KOPT-K1 (cell line): ENCODE measurements around the gene PDE4C.

Experiments used
- H3K27ac ChIP-seq: fragments of 200-600 bp; sonication (generic); 2 replicates; pipeline ENCODE4 v1.5.1; 2016; ENCODE audit warnings: antibody characterized with exemption, mild to moderate bottlenecking, low read depth, low read length; ENCODE audit not compliant: poor library complexity, severe bottlenecking
- H3K36me3 ChIP-seq: fragments of 200-600 bp; sonication (generic); 2 replicates; pipeline ENCODE4 v1.5.1; 2017; ENCODE audit warnings: antibody characterized with exemption, mild to moderate bottlenecking, low read length, moderate library complexity; ENCODE audit not compliant: insufficient read depth
- H3K9me3 ChIP-seq: fragments of 200-600 bp; sonication (generic); 2 replicates; pipeline ENCODE4 v1.5.1; 2017; ENCODE audit warnings: antibody characterized with exemption, low read length, mild to moderate bottlenecking; ENCODE audit not compliant: insufficient read depth, poor library complexity, severe bottlenecking

PDE4C gene

GRCh38 chr19:18262917-18263316 is 36.7 kb upstream of the PDE4C start:
- H3K27ac ChIP-seq, result no peak overlapping the region
- H3K9me3 ChIP-seq, result no peaks in the 10 kb centered on the region
- peaks cover 3% of the 10 kb centered on the region; the same call in 1 of the 2 replicates for H3K36me3 ChIP-seq

GRCh38 chr19:18262144-18262543 is 35.9 kb upstream of the PDE4C start:
- Histone ChIP-seq H3K36me3 (peaks cover 3% of the 10 kb centered on the region; the same call in 1 of the 2 replicates), H3K27ac (no peak overlapping the region), H3K9me3 (no peaks in the 10 kb centered on the region)

- peaks cover 3% of the 10 kb centered on the region; the same call in 1 of the 2 replicates for H3K36me3 ChIP-seq
- H3K27ac ChIP-seq, result no peak overlapping the region
- H3K9me3 ChIP-seq, result no peaks in the 10 kb centered on the region
Observed at GRCh38 chr19:18261474-18261873, 35.2 kb upstream of the PDE4C start.

GRCh38 chr19:18259893-18260292 is 33.7 kb upstream of the PDE4C start:
- no peaks in the 10 kb centered on the region; the same call in 1 of the 2 replicates for H3K36me3 ChIP-seq
- H3K9me3 ChIP-seq, result no peaks in the 10 kb centered on the region
- H3K27ac ChIP-seq, result no peak overlapping the region

GRCh38 chr19:18257503-18258470 is 31.5 kb upstream of the PDE4C start:
- Histone ChIP-seq H3K9me3 (no peaks in the 10 kb centered on the region), H3K27ac (no peak overlapping the region), H3K36me3 (no peaks in the 10 kb centered on the region)

GRCh38 chr19:18254546-18255503 is 28.6 kb upstream of the PDE4C start:
- Histone ChIP-seq H3K27ac (no peak overlapping the region), H3K36me3 (no peaks in the 10 kb centered on the region), H3K9me3 (no peaks in the 10 kb centered on the region)

- Histone ChIP-seq H3K9me3 (no peaks in the 10 kb centered on the region), H3K36me3 (no peaks in the 10 kb centered on the region), H3K27ac (no peak overlapping the region)
Observed at GRCh38 chr19:18253716-18254115, 27.5 kb upstream of the PDE4C start.

- Histone ChIP-seq H3K36me3 (no peaks in the 10 kb centered on the region), H3K9me3 (no peaks in the 10 kb centered on the region), H3K27ac (no peak overlapping the region)
Observed at GRCh38 chr19:18253130-18253529, 26.9 kb upstream of the PDE4C start.

GRCh38 chr19:18252370-18252717 is 26.1 kb upstream of the PDE4C start:
- Histone ChIP-seq H3K9me3 (no peaks in the 10 kb centered on the region), H3K27ac (no peak overlapping the region), H3K36me3 (no peaks in the 10 kb centered on the region)

GRCh38 chr19:18251587-18252369 is 25.5 kb upstream of the PDE4C start:
- H3K9me3 ChIP-seq, result no peaks in the 10 kb centered on the region
- H3K27ac ChIP-seq, result no peak overlapping the region
- H3K36me3 ChIP-seq, result no peaks in the 10 kb centered on the region

- Histone ChIP-seq H3K36me3 (no peaks in the 10 kb centered on the region), H3K9me3 (no peaks in the 10 kb centered on the region), H3K27ac (no peak overlapping the region)
Observed at GRCh38 chr19:18249834-18250233, 23.6 kb upstream of the PDE4C start.

- no peaks in the 10 kb centered on the region for H3K36me3 ChIP-seq
- H3K9me3 ChIP-seq, result no peaks in the 10 kb centered on the region
- no peak overlapping the region for H3K27ac ChIP-seq
Observed at GRCh38 chr19:18245297-18245696, 19.1 kb upstream of the PDE4C start.

GRCh38 chr19:18239303-18239702 is 13.1 kb upstream of the PDE4C start:
- H3K9me3 ChIP-seq, result no peaks in the 10 kb centered on the region
- H3K36me3 ChIP-seq, result no peaks in the 10 kb centered on the region
- no peak overlapping the region for H3K27ac ChIP-seq

- Histone ChIP-seq H3K27ac (no peak overlapping the region), H3K36me3 (no peaks in the 10 kb centered on the region), H3K9me3 (no peaks in the 10 kb centered on the region)
Observed at GRCh38 chr19:18234194-18234593, 8.0 kb upstream of the PDE4C start.
